ENCODE measurements around the gene CLASP2.

DNA sequence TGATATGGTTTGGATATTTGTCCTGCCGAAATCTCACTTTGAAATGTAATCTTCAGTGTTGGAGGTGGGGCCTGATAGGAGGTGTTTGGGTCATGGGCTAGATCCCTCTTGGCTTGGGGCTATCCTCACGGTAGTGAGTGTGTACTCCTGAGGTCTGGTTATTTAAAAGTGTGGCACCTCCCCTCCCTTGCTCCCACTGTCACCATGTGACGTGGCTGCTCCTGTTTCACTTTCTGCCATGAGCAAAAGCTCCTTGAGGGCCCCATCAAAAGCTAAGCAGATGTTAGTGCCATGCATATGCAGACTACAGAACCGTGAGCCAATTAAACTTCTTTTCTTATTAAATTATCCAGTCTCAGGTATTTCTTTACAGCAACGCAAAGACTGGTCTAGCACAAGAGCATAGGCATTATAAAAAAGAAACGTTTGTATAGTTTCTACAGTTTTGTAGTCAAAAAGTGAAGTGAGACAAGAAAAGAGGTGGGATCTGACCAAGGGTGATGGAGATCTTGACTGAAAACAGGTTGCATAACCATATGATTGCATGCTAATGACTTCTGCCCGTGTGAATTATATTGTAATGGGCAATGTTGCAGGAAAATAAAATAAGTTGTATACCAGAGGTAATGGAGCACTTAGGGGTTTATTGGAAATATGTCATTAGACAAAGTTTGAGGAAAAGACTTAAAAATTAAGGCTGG is 28.5 kb upstream of the CLASP2 start:
- TF ChIP-seq, protein P1, sequence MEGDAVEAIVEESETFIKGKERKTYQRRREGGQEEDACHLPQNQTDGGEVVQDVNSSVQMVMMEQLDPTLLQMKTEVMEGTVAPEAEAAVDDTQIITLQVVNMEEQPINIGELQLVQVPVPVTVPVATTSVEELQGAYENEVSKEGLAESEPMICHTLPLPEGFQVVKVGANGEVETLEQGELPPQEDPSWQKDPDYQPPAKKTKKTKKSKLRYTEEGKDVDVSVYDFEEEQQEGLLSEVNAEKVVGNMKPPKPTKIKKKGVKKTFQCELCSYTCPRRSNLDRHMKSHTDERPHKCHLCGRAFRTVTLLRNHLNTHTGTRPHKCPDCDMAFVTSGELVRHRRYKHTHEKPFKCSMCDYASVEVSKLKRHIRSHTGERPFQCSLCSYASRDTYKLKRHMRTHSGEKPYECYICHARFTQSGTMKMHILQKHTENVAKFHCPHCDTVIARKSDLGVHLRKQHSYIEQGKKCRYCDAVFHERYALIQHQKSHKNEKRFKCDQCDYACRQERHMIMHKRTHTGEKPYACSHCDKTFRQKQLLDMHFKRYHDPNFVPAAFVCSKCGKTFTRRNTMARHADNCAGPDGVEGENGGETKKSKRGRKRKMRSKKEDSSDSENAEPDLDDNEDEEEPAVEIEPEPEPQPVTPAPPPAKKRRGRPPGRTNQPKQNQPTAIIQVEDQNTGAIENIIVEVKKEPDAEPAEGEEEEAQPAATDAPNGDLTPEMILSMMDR (IDR thresholded peaks at IDR 0.05; ENCODE audit: low read depth, low read length) = no peak
- TF ChIP-seq EZH2phosphoT487 (IDR thresholded peaks at IDR 0.05; ENCODE audit: low read depth) = no peak
